H9 (cell line): Measurements from ENCODE around the gene NAA60. TPM values are rescaled to one million over a fixed set of nuclear protein-coding genes. Genes with fewer than 3 reads are reported as not detected.

Source experiments
- DNase-seq: peaks from one replicate; pipeline ENCODE4 v3.0.0-alpha.2; 2017
- H2AFZ ChIP-seq: one replicate; pipeline ENCODE4 v1.6.1; 2013; ENCODE audit warnings: mild to moderate bottlenecking, low read length, control low read depth, moderate library complexity
- H2AK5ac ChIP-seq: 2 replicates; pipeline ENCODE4 v1.6.1; 2013; ENCODE audit warnings: low read length, control low read depth, mixed read lengths; ENCODE audit not compliant: insufficient read length
- H2BK120ac ChIP-seq: one replicate; pipeline ENCODE4 v1.6.1; 2013; ENCODE audit warnings: low read depth, mild to moderate bottlenecking, low read length, control low read depth, inconsistent platforms; ENCODE audit not compliant: poor library complexity, severe bottlenecking
- H2BK12ac ChIP-seq: 2 replicates; pipeline ENCODE4 v1.6.1; 2013; ENCODE audit warnings: low read length, control low read depth, mixed read lengths, low read depth; ENCODE audit not compliant: insufficient read length
- H2BK15ac ChIP-seq: 2 replicates; pipeline ENCODE4 v1.6.1; 2013; ENCODE audit warnings: low read depth, low read length, control low read depth
- H2BK20ac ChIP-seq: one replicate; pipeline ENCODE4 v1.6.1; 2013; ENCODE audit warnings: low read depth, mild to moderate bottlenecking, low read length, control low read depth, inconsistent platforms; ENCODE audit not compliant: poor library complexity, severe bottlenecking
- H2BK5ac ChIP-seq: 2 replicates; pipeline ENCODE4 v1.6.1; 2013; ENCODE audit warnings: low read length, control low read depth, mixed read lengths; ENCODE audit not compliant: insufficient read length
- H3K14ac ChIP-seq: 2 replicates; pipeline ENCODE4 v1.6.1; 2013; ENCODE audit warnings: low read length, control low read depth; ENCODE audit not compliant: insufficient read depth
- H3K18ac ChIP-seq: 2 replicates; pipeline ENCODE4 v1.6.1; 2013; ENCODE audit warnings: low read depth, mild to moderate bottlenecking, mixed read lengths, low read length, control low read depth; ENCODE audit not compliant: insufficient read length
- H3K23ac ChIP-seq: 2 replicates; pipeline ENCODE4 v1.6.1; 2013; ENCODE audit warnings: low read length, control low read depth, mixed read lengths, low read depth; ENCODE audit not compliant: insufficient read length
- H3K23me2 ChIP-seq: 2 replicates; pipeline ENCODE4 v1.6.1; 2013; ENCODE audit warnings: low read depth, mild to moderate bottlenecking, mixed read lengths, low read length, control low read depth; ENCODE audit not compliant: insufficient read length, poor library complexity, severe bottlenecking
- H3K27ac ChIP-seq: 2 replicates; pipeline ENCODE4 v1.5.1; 2013; ENCODE audit warnings: low read length, control low read depth, mixed read lengths, low read depth; ENCODE audit not compliant: insufficient read length
- H3K27me3 ChIP-seq: 2 replicates; pipeline ENCODE4 v1.6.1; 2013; ENCODE audit warnings: low read length, control low read depth, inconsistent platforms; ENCODE audit not compliant: insufficient read depth
- H3K4ac ChIP-seq: 2 replicates; pipeline ENCODE4 v1.6.1; 2013; ENCODE audit warnings: low read depth, mild to moderate bottlenecking, control low read depth, inconsistent platforms, low read length, moderate library complexity
- H3K4me1 ChIP-seq: 2 replicates; pipeline ENCODE4 v1.6.1; 2013; ENCODE audit warnings: low read length, control low read depth, inconsistent platforms; ENCODE audit not compliant: insufficient read depth
- H3K4me2 ChIP-seq: 2 replicates; pipeline ENCODE4 v1.6.1; 2013; ENCODE audit warnings: low read length, control low read depth, mixed read lengths; ENCODE audit not compliant: insufficient read length, insufficient read depth
- H3K56ac ChIP-seq: 2 replicates; pipeline ENCODE4 v1.6.1; 2013; ENCODE audit warnings: low read depth, mild to moderate bottlenecking, mixed read lengths, low read length, control low read depth; ENCODE audit not compliant: insufficient read length
- H3K79me1 ChIP-seq: 2 replicates; pipeline ENCODE4 v1.6.1; 2013; ENCODE audit warnings: low read depth, mild to moderate bottlenecking, moderate library complexity, low read length, control low read depth, inconsistent platforms; ENCODE audit not compliant: insufficient read depth, poor library complexity, severe bottlenecking
- H3K79me2 ChIP-seq: 2 replicates; pipeline ENCODE4 v1.6.1; 2013; ENCODE audit warnings: low read length, control low read depth, inconsistent platforms; ENCODE audit not compliant: insufficient read depth
- H3K9ac ChIP-seq: 2 replicates; pipeline ENCODE4 v1.6.1; 2013; ENCODE audit warnings: low read length, control low read depth, mixed read lengths; ENCODE audit not compliant: insufficient read length; ENCODE audit errors: extremely low read depth
- H3K9me3 ChIP-seq: one replicate; pipeline ENCODE4 v1.6.1; 2013; ENCODE audit warnings: low read depth, low read length, inconsistent platforms; ENCODE audit not compliant: control insufficient read depth
- H3T11ph ChIP-seq: one replicate; pipeline ENCODE4 v1.6.1; 2013; ENCODE audit warnings: mild to moderate bottlenecking, low read length, control low read depth, inconsistent platforms
- H4K20me1 ChIP-seq: one replicate; pipeline ENCODE4 v1.6.1; 2013; ENCODE audit not compliant: control insufficient read depth, insufficient read length, insufficient read depth
- H4K5ac ChIP-seq: 2 replicates; pipeline ENCODE4 v1.6.1; 2013; ENCODE audit warnings: low read depth, mild to moderate bottlenecking, mixed read lengths, low read length, control low read depth; ENCODE audit not compliant: insufficient read length
- H4K8ac ChIP-seq: replicated peaks from 2 replicates; pipeline ENCODE4 v1.6.1; 2013; ENCODE audit warnings: low read length, control low read depth, mixed read lengths, low read depth; ENCODE audit not compliant: insufficient read length
- H4K91ac ChIP-seq: 2 replicates; pipeline ENCODE4 v1.6.1; 2013; ENCODE audit warnings: low read depth, mild to moderate bottlenecking, moderate library complexity, mixed read lengths, low read length, control low read depth; ENCODE audit not compliant: insufficient read length
- H3K27ac Mint-ChIP-seq, 3 experiments: 2 replicates in 2 of 3; 3 replicates in 1 of 3; pipeline ENCODE4 v1.8.0; 2020 to 2021; ENCODE audit warnings: mixed read lengths in 3 of 3, mild to moderate bottlenecking in 1 of 3, moderate library complexity in 1 of 3
- H3K27me3 Mint-ChIP-seq: 2 replicates; pipeline ENCODE4 v1.8.0; 2021; ENCODE audit warnings: low read depth, mild to moderate bottlenecking, moderate library complexity, mixed read lengths
- H3K36me3 Mint-ChIP-seq, 3 experiments: 2 replicates in 2 of 3; 3 replicates in 1 of 3; pipeline ENCODE4 v1.8.0; 2020 to 2021; ENCODE audit warnings: low read depth in 3 of 3, mixed read lengths in 3 of 3; ENCODE audit not compliant: insufficient read depth in 1 of 3
- H3K4me1 Mint-ChIP-seq, 2 experiments: 2 replicates each; pipeline ENCODE4 v1.8.0; 2020; ENCODE audit warnings: mixed read lengths in 2 of 2
- H3K4me3 Mint-ChIP-seq, 2 experiments: 2 replicates in 1 of 2; 3 replicates in 1 of 2; pipeline ENCODE4 v1.8.0; 2020 to 2021; ENCODE audit warnings: mild to moderate bottlenecking in 2 of 2, mixed read lengths in 2 of 2, moderate library complexity in 1 of 2
- H3K9me3 Mint-ChIP-seq, 2 experiments: 2 replicates in 1 of 2; 3 replicates in 1 of 2; pipeline ENCODE4 v1.8.0; 2020; ENCODE audit warnings: mild to moderate bottlenecking in 2 of 2, mixed read lengths in 2 of 2, moderate library complexity in 1 of 2
- WGBS: extraction: QIAGEN DNeasy Blood & Tissue Kit; methylation state at CpG from one replicate; pipeline ENCODE4 v1.1.7; 2013; ENCODE audit warnings: missing lambda C conversion rate, low lambda C conversion rate, mixed read lengths; ENCODE audit not compliant: insufficient read length; ENCODE audit errors: extremely low coverage; 5-methylcytosine and 5-hydroxymethylcytosine counted together
- total RNA-seq: library from RNA; stranded (reverse); gene quantifications from 2 replicates; pipeline ENCODE4 v1.2.1, GENCODE V29; 2021
- TF ChIP-seq, protein P1 (sequence below): fragments of 200-600 bp; sonication (generic); conservative IDR thresholded peaks from 3 replicates; pipeline ENCODE4 v1.8.0; 2021; ENCODE audit warnings: antibody characterized with exemption, mild to moderate bottlenecking

The NAA60 gene
- total RNA-seq, 1 experiment from 2014 or later, result 49.3 TPM

DNA sequence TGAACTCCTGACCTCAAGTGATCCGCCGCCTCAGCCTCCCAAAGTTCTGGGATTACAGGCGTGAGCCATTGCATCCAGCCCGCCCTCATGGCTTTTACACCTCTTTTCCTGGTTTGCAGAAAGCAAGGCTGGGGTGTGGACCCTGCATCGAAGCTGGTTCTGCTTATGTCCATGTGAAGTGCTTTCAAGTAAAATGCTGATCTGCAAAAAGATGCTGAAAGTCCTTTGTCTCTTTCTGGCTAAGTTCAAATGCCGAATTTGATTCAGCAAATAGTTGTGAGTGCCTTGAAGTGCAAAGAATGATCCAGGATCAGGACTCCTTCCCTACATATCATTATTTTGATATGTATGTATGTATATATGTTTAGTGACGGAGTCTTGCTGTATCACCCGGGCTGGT, 17.1 kb downstream of the NAA60 start:
- peaks cover 39 to 41% of the 10 kb centered on the region in 2 experiments for H3K4me1 Mint-ChIP-seq
- Histone ChIP-seq H2BK15ac (no peak overlapping the region), H3K23ac (no peak overlapping the region), H3K14ac (no peak overlapping the region), H3T11ph (no peak overlapping the region), H3K4ac (no peak overlapping the region), H3K9ac (no peak overlapping the region), H2BK120ac (no peak overlapping the region), H3K4me1 (peaks cover 8% of the 10 kb centered on the region; the same call in 1 of the 2 replicates), H3K79me1 (peaks cover 8% of the 10 kb centered on the region), H2AFZ (no peak overlapping the region), H2BK20ac (no peak overlapping the region), H4K5ac (no peak overlapping the region), H2BK12ac (no peak overlapping the region), H3K27me3 (no peaks in the 10 kb centered on the region), H2AK5ac (no peak overlapping the region), H2BK5ac (no peak overlapping the region), H3K79me2 (peaks cover 29% of the 10 kb centered on the region), H4K91ac (no peak overlapping the region), H3K56ac (no peak overlapping the region), H3K27ac (no peak overlapping the region), H3K9me3 (no peaks in the 10 kb centered on the region), H3K23me2 (peaks cover 8% of the 10 kb centered on the region), H4K20me1 (no peaks in the 10 kb centered on the region), H3K18ac (no peak overlapping the region), H3K4me2 (no peak overlapping the region), H4K8ac (no peak overlapping the region)
- no peaks in the 10 kb centered on the region for H3K27me3 Mint-ChIP-seq
- no peak overlapping the region for H3K27ac Mint-ChIP-seq
- no CpG with 5 or more reads among the region's 8 CpGs for WGBS
- H3K4me3 Mint-ChIP-seq, result peak overlapping the region in 1 of 2 experiments; percentile 59; a peak in 1 of 5 replicates
- H3K36me3 Mint-ChIP-seq, result peaks cover 0 to 3% (median 0%) of the 10 kb centered on the region in 3 experiments; a peak in 3 of 7 replicates
- DNase-seq, result no peak
- H3K9me3 Mint-ChIP-seq, result no peaks in the 10 kb centered on the region
- TF ChIP-seq, protein P1, sequence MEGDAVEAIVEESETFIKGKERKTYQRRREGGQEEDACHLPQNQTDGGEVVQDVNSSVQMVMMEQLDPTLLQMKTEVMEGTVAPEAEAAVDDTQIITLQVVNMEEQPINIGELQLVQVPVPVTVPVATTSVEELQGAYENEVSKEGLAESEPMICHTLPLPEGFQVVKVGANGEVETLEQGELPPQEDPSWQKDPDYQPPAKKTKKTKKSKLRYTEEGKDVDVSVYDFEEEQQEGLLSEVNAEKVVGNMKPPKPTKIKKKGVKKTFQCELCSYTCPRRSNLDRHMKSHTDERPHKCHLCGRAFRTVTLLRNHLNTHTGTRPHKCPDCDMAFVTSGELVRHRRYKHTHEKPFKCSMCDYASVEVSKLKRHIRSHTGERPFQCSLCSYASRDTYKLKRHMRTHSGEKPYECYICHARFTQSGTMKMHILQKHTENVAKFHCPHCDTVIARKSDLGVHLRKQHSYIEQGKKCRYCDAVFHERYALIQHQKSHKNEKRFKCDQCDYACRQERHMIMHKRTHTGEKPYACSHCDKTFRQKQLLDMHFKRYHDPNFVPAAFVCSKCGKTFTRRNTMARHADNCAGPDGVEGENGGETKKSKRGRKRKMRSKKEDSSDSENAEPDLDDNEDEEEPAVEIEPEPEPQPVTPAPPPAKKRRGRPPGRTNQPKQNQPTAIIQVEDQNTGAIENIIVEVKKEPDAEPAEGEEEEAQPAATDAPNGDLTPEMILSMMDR, result no peak
